Gastrocnemius medialis (tissue), 4 donors: Measurements from ENCODE around the gene GNA15.

Source experiments
- CTCF ChIP-seq, 5 experiments: fragments of 450-650 bp in 3 of 5; fragments of 200-600 bp in 2 of 5; sonication (generic) in 2 of 5; IDR thresholded peaks in 4 of 5; conservative IDR thresholded peaks in 1 of 5; 1 replicate in 4 of 5; 2 replicates in 1 of 5; pipeline ENCODE4 v1.5.1; 2016 to 2019; ENCODE audit warnings: antibody characterized with exemption in 5 of 5, mild to moderate bottlenecking in 3 of 5, moderate library complexity in 3 of 5
- POLR2A ChIP-seq, 2 donors: fragments of 450-650 bp; IDR thresholded peaks; one replicate each; pipeline ENCODE4 v1.6.1; 2017; ENCODE audit warnings: antibody characterized with exemption in 2 of 2, mild to moderate bottlenecking in 2 of 2, moderate library complexity in 2 of 2

GRCh38 chr19:3140667-3141038 lies 4.8 kb downstream of the GNA15 start:
- no peak for TF ChIP-seq CTCF (IDR thresholded peaks at IDR 0.05 in 4 of 5, conservative IDR thresholded peaks at IDR 0.05 in 1 of 5)
- TF ChIP-seq POLR2A (IDR thresholded peaks at IDR 0.05), result no peak
